ACC112 (cell line): Measurements from ENCODE around the gene GNAT2.

Experiments
- H2AFZ ChIP-seq: fragments of 200-600 bp; sonication (generic); one replicate; pipeline ENCODE4 v1.6.0; 2017; ENCODE audit warnings: antibody characterized with exemption, low read length; ENCODE audit not compliant: unreplicated experiment
- H3K27ac ChIP-seq: fragments of 200-600 bp; sonication (generic); 2 replicates; pipeline ENCODE4 v1.5.1; 2014; ENCODE audit warnings: low read depth, mild to moderate bottlenecking, antibody characterized with exemption, low read length, moderate library complexity
- H3K27me3 ChIP-seq: fragments of 200-600 bp; sonication (generic); 2 replicates; pipeline ENCODE4 v1.6.1; 2014; ENCODE audit warnings: mild to moderate bottlenecking, antibody characterized with exemption, low read length, moderate library complexity, mixed read lengths; ENCODE audit not compliant: insufficient read depth
- H3K36me3 ChIP-seq: fragments of 200-600 bp; sonication (generic); 2 replicates; pipeline ENCODE4 v1.6.1; 2016; ENCODE audit warnings: mild to moderate bottlenecking, antibody characterized with exemption, low read length, moderate library complexity, mixed read lengths; ENCODE audit not compliant: insufficient read depth
- H3K4me1 ChIP-seq: fragments of 200-600 bp; sonication (generic); one replicate; pipeline ENCODE4 v1.6.1; 2016; ENCODE audit warnings: low read length, mixed read lengths; ENCODE audit not compliant: insufficient read depth, unreplicated experiment, control insufficient read depth
- H3K4me3 ChIP-seq: fragments of 200-600 bp; sonication (generic); 2 replicates; pipeline ENCODE4 v1.5.1; 2014; ENCODE audit warnings: mild to moderate bottlenecking, low read depth, low read length
- H3K79me2 ChIP-seq: fragments of 200-600 bp; sonication (generic); one replicate; pipeline ENCODE4 v1.6.0; 2016; ENCODE audit warnings: low read length; ENCODE audit not compliant: control insufficient read depth, unreplicated experiment, insufficient read depth

Gene GNAT2

DNA sequence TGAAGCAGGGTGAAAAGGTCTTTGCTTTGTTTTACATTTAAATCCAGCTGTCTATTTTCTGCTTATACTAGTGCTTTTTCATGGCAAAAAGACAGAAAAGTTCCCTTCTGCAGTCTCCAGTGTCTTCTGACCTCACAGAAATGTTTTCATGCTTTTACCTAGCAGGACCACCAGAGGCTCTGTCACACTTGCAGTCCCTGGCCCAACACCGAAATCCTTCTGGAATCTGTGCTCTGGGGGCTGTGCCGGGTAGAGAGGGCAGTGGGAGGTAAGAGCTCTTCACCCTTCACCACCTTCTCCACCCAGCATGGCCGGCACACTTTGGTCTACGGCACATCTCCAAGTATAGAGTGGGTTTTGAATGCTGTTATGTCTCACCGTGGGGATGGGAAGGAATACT is 20.8 kb downstream of the GNAT2 start:
- H3K79me2 ChIP-seq = no peaks in the 10 kb centered on the region
- H3K4me3 ChIP-seq = no peak overlapping the region
- peaks cover 16% of the 10 kb centered on the region for H3K4me1 ChIP-seq
- H3K27ac ChIP-seq = no peak overlapping the region
- peaks cover 3% of the 10 kb centered on the region; the same call in 1 of the 2 replicates for H3K36me3 ChIP-seq
- H3K27me3 ChIP-seq = no peaks in the 10 kb centered on the region
- no peak overlapping the region for H2AFZ ChIP-seq

DNA sequence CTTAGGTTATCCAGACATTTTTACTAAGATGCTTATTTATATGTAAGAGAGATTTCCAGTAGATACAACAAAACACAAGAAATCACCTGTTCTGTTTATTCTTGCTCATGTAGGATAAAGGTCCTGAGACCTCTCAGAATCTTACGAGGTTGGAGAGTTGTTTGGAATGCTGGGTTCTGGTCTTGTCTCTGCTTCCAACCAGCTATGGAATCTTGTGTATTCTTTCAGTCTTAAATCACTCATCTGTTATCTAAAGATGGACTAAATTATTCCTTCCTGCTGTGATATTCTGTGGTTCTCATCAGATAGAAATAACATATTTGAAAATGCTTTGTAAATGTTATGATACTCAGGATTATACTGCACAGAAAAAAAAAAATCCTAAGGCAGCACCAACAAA is 21.3 kb downstream of the GNAT2 start:
- Histone ChIP-seq H2AFZ (no peak overlapping the region), H3K4me1 (peaks cover 16% of the 10 kb centered on the region), H3K27me3 (no peaks in the 10 kb centered on the region), H3K36me3 (peaks cover 3% of the 10 kb centered on the region; the same call in 1 of the 2 replicates), H3K4me3 (no peak overlapping the region), H3K79me2 (no peaks in the 10 kb centered on the region), H3K27ac (no peak overlapping the region)

DNA sequence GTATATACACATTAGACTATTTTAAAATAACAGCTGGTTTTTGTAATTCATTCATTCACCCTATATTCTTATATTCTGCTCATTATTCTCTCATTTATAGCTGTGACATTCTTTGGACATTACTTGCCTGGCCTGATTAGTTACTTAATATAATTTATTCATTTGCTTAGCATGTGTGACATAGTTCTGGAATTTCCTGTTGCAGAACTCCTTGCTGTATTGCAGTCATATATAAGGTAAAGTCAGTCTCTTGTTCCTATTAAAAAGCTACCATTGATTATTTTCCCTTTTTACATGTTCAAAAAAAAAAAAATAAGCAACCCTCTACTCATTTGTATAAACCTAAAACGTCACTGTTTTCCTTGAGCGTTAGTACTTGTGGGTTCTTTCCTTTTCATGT is 23.9 kb downstream of the GNAT2 start:
- H3K4me1 ChIP-seq = peaks cover 16% of the 10 kb centered on the region
- H3K4me3 ChIP-seq = no peak overlapping the region
- no peaks in the 10 kb centered on the region for H3K27me3 ChIP-seq
- peaks cover 10% of the 10 kb centered on the region for H3K36me3 ChIP-seq
- peak overlapping the region; percentile 24; the same call in 1 of the 2 replicates for H3K27ac ChIP-seq
- H2AFZ ChIP-seq = no peak overlapping the region
- H3K79me2 ChIP-seq = no peaks in the 10 kb centered on the region

DNA sequence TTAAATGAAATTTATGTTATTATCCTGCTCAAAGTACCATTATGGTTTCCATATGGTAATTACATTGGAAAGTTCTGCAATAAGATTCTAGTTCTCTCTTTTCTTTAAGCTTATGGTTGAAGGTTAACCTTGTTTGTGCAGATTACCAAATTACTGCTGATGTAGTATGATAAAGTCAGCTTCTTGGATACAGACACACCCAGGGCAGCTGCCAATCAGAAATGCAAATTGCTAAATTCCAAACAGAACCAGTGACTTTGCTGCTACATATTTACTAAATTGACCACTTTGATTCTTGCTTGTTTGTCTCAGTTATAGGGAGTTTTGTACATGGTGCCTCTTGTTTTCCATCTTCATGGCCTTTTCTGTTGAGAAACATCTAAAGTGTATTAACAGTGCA is 26.5 kb downstream of the GNAT2 start:
- Histone ChIP-seq H3K27ac (no peak overlapping the region), H3K27me3 (no peaks in the 10 kb centered on the region), H3K4me1 (peaks cover 16% of the 10 kb centered on the region), H3K79me2 (no peaks in the 10 kb centered on the region), H2AFZ (no peak overlapping the region), H3K4me3 (no peak overlapping the region), H3K36me3 (peaks cover 10% of the 10 kb centered on the region)

DNA sequence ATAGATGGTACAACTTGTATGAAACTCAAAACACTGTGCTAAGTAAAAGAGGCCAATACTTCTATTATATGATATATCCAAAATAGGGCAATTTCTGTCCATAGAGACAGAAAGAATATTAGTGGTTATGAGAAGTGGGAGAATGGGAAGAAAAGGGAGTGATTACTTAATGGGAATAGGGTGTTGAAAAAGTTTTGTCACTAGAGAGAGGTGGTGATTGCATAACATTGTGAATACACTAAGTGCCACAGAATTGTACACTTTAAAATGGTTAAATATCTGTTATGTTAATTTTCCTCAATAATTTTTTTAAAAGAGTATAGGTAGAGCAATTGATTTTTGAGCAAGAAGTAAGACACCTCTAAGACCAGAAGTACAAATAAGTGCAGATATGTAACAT is 29.7 kb downstream of the GNAT2 start:
- no peak overlapping the region for H2AFZ ChIP-seq
- H3K4me3 ChIP-seq = no peak overlapping the region
- no peak overlapping the region for H3K27ac ChIP-seq
- no peaks in the 10 kb centered on the region for H3K27me3 ChIP-seq
- no peaks in the 10 kb centered on the region for H3K79me2 ChIP-seq
- H3K4me1 ChIP-seq = peaks cover under 1% of the 10 kb centered on the region
- peaks cover 24% of the 10 kb centered on the region for H3K36me3 ChIP-seq

DNA sequence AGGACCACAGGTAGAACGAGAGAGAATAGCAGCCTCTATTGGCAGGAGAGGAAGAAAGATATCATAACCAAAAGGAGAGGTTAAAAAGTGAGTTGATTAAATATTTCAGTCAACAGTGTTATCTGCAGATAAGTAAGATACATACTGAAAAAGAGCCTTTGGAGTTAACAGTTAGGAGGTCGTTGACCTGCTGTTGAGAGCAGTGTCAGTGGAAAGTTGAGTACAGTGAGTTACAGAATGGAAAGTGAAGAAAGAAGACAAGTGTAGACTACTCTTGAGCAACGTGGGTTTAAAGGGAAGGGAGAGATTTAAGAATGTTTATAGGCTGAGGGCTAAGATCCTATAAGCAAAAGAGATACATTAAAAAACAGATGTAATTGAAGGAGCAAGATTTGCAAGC is 30.2 kb downstream of the GNAT2 start:
- H3K79me2 ChIP-seq = no peaks in the 10 kb centered on the region
- no peaks in the 10 kb centered on the region for H3K27me3 ChIP-seq
- H3K36me3 ChIP-seq = peaks cover 25% of the 10 kb centered on the region
- H3K4me1 ChIP-seq = no peaks in the 10 kb centered on the region
- no peak overlapping the region for H3K27ac ChIP-seq
- H2AFZ ChIP-seq = no peak overlapping the region
- no peak overlapping the region for H3K4me3 ChIP-seq

DNA sequence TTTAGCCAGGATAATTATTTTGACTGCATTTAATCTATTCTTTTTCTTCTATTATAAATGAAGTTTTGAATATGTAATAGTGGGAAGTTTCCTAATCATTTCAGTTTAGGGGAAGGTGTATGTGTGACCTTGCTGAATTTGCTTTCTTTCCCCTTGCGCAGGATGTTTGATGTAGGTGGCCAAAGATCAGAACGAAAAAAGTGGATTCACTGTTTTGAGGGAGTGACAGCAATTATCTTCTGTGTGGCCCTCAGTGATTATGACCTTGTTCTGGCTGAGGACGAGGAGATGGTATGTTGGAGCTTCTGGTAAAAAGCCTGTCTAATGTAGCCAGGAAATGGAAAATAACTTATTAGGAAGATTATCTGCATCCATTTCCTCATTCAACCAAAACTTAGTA is 33.4 kb downstream of the GNAT2 start:
- H3K36me3 ChIP-seq = peaks cover 32% of the 10 kb centered on the region
- no peak overlapping the region for H3K4me3 ChIP-seq
- H2AFZ ChIP-seq = no peak overlapping the region
- no peaks in the 10 kb centered on the region for H3K79me2 ChIP-seq
- no peaks in the 10 kb centered on the region for H3K27me3 ChIP-seq
- no peak overlapping the region for H3K27ac ChIP-seq
- no peaks in the 10 kb centered on the region for H3K4me1 ChIP-seq

DNA sequence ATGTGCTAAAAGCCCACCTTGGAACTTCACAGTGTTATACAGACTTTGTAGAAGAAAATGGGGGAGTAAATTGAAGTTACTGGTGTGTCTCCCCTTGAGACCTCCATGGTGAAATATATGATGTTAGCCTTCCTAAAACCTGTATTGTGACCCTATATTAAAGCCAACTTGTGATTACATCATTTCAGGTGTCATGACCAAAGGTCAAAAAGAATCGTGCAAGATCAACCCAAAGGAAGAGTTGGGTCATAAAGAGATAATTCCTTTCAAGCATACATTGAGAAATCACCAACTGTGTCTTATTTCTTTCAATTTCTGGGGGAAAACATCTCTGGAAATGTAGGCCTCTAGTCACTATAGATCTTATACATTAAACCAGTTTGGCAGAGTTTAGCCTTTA is 34.6 kb downstream of the GNAT2 start:
- Histone ChIP-seq H3K4me1 (peaks cover 3% of the 10 kb centered on the region), H3K36me3 (peaks cover 39% of the 10 kb centered on the region), H3K79me2 (peaks cover 3% of the 10 kb centered on the region), H3K4me3 (no peak overlapping the region), H3K27ac (no peak overlapping the region), H3K27me3 (no peaks in the 10 kb centered on the region), H2AFZ (no peak overlapping the region)

DNA sequence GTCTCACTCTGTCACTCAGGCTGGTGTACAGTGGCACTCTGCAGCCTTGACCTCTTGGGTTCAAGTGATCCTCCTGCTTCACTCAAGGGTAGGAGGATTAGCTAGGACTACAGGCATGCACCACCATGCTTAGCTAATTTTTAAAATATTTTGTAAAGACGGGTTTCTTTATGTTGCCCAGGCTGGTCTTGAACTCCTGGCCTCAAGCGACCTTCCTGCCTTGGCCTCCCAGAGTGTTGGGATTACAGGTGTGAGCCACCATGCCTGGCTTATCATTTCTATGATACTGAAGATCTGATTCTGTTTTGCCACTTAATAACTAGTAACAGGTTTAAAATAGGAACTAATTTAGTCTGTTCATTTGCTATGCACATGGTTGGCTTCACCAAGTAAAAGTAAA is 37.4 kb downstream of the GNAT2 start:
- H2AFZ ChIP-seq = no peak overlapping the region
- H3K36me3 ChIP-seq = peaks cover 38% of the 10 kb centered on the region
- no peaks in the 10 kb centered on the region for H3K27me3 ChIP-seq
- no peak overlapping the region for H3K27ac ChIP-seq
- H3K4me1 ChIP-seq = peaks cover 8% of the 10 kb centered on the region
- H3K79me2 ChIP-seq = peaks cover 12% of the 10 kb centered on the region
- H3K4me3 ChIP-seq = no peak overlapping the region

DNA sequence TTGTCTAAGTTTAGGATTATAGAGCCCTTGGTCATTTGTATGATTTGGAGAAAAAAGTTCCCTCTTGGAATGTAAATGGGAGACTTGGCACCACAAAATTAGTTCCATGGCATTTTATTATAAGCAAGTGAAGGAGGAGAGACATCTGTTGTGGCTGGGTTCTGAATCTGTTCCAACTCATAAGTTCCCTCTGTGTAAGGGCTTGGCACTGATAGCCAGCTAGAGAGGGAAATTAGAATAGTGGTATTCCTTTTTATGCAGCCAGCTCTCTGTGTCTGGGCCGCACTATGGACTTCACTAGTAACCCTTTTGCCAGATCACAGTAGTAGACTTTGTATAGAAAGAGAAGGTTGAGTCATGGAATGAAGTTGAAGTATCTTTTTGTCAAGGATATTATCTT is 39.9 kb downstream of the GNAT2 start:
- Histone ChIP-seq H3K36me3 (peaks cover 21% of the 10 kb centered on the region), H3K27ac (no peak overlapping the region), H3K79me2 (peaks cover 14% of the 10 kb centered on the region)

DNA sequence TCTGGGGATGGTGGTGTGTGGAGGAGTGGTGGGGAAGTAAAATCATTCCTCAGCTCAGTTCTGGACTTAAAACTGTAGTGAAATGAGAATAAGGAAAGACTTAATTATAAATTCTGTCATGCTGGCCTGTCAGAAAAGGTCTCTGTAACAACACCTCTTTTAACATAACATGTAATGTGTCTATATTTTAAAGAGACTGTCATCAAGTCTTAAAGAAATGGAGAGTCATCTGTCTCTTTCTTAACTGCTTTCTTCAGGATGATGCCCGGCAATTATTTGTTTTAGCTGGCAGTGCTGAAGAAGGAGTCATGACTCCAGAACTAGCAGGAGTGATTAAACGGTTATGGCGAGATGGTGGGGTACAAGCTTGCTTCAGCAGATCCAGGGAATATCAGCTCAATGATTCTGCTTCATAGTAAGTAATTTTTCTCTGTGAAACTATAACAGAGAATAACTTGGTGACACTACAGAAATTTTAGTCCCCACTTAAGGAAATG is 40.4 kb downstream of the GNAT2 start:
- H3K4me3 ChIP-seq = no peak overlapping the region
- no peaks in the 10 kb centered on the region for H3K27me3 ChIP-seq
- H3K79me2 ChIP-seq = peaks cover 15% of the 10 kb centered on the region
- peaks cover 8% of the 10 kb centered on the region for H3K4me1 ChIP-seq
- H3K27ac ChIP-seq = peak overlapping the region; percentile 22
- H2AFZ ChIP-seq = no peak overlapping the region
- H3K36me3 ChIP-seq = peaks cover 19% of the 10 kb centered on the region

More for the DNA sequence above, 39.9 kb downstream of the GNAT2 start:
- H2AFZ ChIP-seq = no peak overlapping the region
- peaks cover 8% of the 10 kb centered on the region for H3K4me1 ChIP-seq
- no peaks in the 10 kb centered on the region for H3K27me3 ChIP-seq
- H3K4me3 ChIP-seq = no peak overlapping the region
